ENCODE measurements around the gene HRH3.
A peak's percentile ranks its signal among the peaks of the same experiment; 100 is the strongest.

The HRH3 gene

DNA sequence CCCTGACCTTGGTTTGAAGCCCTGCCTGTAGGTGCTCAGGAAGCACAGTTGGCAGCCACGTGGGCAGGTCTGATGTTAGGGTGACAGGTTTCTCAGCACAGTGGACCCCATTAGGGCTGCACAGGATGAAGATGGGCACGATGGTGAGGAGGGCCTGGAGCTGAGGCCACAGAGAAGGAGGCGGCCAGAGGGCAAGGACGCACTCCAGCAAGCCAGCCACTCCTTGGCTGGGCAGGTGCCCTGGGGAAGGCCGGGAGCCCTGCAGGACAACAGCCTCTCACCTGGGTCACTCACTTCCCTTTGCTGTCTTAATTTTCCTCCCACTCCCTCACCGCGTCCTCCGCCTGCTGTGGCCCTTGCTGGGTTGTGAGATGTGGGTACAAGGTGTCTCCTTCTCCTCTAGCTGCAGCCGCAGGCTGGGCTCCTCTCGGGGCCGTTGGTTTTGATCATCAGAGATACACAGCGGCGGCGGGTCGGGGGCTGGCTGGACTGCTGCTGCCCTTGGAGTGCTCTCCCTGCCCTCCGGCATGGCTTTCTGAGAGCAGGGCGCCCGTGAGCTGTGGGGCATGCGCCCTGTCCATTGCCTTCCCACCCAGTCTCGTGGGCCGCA, 23.9 kb upstream of the HRH3 start:
- DNase-seq, result no peak

DNA sequence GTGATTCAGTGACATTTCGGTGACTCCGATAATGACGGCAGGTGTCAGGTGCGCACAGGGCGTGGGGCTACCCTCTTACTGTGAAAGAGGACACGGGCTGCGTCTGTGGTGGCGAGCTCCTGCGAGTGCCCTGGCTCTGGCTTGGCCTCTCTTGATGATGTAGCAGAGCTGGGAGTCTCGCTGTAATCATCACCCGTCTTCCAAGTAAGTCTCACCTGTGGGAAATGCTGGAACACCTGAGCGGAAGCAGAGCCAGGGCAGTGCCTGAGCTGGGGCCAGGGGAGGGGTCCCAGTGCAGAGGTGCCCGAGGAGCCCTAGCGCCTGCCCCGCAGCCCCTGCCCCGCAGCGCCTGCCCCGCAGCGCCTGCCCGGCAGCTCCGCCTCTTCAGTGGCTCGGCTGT, 23.0 kb upstream of the HRH3 start:
- DNase-seq, result no peak

- DNase-seq, result no peak
These were observed 22.1 kb upstream of the HRH3 start for GRCh38 chr20:62242176-62242575.

GRCh38 chr20:62241506-62241905, 21.4 kb upstream of the HRH3 start:
- no peak for DNase-seq

DNA sequence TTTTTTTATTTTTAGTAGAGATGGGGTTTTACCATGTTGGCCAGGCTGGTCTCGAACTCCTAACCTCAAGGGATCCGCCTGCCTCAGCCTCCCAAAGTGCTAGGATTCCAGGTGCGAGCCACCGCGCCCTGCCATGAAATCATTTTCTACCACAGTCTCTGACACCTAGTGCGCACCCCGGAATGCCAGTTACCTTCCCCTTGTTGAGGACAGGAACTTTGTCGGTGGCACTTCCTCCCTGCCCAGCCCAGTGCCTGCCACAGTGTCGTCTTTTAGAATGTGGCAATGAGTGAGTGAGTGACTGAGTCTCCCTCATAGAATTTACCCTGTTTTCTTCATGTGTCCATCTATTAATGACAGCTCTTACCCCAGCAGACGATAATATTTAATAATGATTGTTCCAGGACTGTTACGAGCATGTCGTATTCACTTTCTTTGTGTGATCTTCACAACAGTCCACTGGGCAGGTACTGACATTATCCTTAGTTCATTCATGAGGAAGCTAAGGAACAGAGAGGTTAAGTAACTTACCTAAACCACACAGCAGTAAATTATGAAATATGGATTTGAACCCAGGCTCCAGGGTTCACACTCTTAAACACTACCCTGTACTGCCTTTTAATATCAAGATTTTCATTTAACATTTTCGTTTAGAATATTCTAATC, 20.1 kb upstream of the HRH3 start:
- no peak for DNase-seq

GRCh38 chr20:62239278-62239879, 19.3 kb upstream of the HRH3 start:
- no peak for DNase-seq

DNA sequence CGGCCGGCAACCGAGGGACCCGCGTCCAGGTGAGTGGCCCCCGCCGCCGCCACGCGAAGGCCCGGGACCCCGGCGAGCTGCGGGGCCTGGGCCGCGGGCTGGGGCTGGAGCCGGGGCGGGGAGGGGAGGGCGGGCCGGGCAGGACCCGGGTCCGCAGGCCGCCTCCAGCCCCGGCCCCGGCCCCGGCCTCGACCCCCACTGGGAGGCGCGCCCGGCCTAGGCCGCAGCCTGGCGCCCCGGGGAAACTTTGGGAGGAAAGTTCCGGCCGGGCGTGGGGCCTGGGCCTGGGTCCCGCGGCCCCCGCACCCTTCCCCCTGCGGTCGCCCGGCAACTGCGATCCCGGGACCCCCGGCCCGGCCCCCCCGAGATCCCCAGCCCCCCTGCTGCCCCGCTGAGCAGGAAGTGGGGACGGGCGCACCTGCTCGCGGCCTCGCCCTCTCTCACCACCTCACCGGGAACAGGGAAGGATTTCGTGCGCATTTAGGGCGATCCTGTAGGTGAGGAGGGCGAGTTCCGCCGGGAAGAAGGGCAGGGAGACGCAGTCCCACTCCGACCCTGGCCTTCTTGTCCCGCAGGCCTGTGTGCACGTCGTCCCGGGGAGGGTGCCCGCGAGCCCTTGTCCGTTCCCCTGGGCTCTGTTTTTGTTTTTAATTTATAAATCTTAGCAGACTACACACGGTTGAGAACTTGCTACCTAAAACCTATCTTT, 18.6 kb upstream of the HRH3 start:
- no peak for DNase-seq

GRCh38 chr20:62237801-62238568, 17.9 kb upstream of the HRH3 start, which contains the start of gene OSBPL2:
Gene OSBPL2, plus strand, starts transcription at chr20:62238521. Its CDS starts 17,664 bp downstream, at chr20:62256185.
- DNase-seq, result peak; percentile 78

DNA sequence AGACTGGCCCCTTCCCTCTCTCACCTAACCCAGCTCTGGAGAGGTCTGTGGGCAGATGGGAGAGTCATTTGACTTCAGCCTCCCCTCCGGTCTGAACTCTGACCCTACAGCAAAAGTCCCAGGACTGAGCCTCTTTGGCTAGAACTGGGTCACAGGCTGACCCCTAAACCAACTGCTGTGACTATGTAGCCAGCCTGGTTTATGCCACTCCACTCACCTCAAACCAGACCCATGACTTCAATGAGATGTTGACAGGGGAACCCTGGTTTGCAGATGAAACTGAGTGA, 17.4 kb upstream of the HRH3 start:
- DNase-seq, result no peak

GRCh38 chr20:62236766-62237513, 16.9 kb upstream of the HRH3 start:
- DNase-seq, result no peak

DNA sequence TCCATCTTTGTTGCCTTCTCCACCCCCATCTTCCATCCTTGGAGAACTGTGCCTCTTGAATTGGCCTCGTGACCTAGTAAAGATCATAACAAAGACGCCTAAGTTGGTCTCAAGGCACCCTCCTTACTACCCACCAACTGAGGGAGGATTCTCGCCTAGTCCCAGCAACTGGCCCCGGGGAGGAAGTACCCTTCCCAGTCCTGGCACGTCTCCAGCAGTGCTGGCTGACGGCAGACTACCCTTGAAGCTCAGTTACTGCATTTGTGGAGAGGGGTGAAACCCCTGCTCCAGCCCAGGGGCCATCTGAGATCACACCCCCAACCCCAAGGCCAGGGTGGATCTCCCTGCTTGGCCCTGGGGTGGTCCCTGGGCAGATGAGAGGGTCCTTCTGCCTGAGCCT, 16.1 kb upstream of the HRH3 start:
- no peak for DNase-seq

GRCh38 chr20:62235777-62236157, 15.7 kb upstream of the HRH3 start:
- DNase-seq, result no peak

- no peak for DNase-seq
These were observed 15.1 kb upstream of the HRH3 start for GRCh38 chr20:62235001-62235776.

- DNase-seq, result no peak
These were observed 14.3 kb upstream of the HRH3 start for GRCh38 chr20:62234339-62234738.

DNA sequence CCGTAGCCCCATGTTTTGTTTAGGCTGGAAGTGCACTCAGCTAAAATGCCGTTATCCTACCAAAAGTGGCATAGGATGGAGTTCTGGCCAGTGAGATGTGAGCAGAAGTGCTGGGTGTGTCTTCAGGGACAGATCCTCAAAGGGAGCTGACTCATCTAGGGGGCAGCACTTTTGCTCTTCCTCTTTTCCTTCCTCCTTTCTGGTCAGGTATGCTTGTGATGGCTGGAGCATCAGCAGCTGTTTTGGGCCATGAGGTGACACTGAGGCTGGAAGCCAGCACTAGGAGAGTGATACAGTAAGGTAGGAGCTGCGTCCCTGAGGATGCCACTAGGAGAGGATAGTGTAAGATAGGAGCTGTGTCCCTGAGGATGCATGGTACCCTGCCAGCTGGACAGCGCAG, 13.6 kb upstream of the HRH3 start:
- no peak for DNase-seq

- DNase-seq, result no peak
These were observed 12.9 kb upstream of the HRH3 start for GRCh38 chr20:62232770-62233645.

- no peak for DNase-seq
These were observed 12.1 kb upstream of the HRH3 start for GRCh38 chr20:62232194-62232593.

- DNase-seq, result no peak
These were observed 11.2 kb upstream of the HRH3 start for GRCh38 chr20:62231292-62231691.

DNA sequence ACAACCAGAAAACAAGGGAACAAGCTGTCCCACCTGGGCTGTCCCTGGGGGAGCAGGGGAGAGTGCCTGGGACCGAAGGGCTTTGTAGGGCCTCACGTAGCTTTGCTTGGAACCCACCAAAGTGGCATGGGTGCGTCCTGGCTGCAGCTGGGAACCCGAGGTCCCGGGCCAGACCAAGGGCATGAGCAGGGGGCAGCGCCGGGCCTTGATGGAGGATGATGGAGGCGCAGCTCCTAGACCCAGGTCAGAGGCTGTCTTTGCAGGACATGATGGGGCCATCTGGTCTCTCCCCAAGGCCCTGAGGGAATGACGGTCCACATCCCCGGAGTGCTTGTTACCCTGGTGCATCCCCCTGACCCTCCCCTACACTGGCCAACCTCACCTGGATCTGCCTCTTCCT, 10.6 kb upstream of the HRH3 start:
- no peak for DNase-seq

DNA sequence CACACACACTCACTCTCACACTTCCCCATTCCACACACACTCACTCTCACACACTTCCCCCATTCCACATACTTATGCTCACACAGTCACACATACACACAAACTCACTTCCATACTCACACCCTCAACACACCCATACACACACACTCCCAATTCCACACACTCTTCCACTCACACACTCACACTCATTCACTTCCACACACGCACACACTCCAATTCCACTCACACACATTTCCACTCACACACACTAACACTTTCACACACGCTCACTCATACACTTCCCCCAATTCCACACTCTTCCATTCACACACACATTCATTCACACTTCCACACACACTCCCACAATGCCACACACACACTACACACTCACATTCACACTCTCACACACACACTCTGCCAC, 10.2 kb upstream of the HRH3 start:
- no peak for DNase-seq

DNA sequence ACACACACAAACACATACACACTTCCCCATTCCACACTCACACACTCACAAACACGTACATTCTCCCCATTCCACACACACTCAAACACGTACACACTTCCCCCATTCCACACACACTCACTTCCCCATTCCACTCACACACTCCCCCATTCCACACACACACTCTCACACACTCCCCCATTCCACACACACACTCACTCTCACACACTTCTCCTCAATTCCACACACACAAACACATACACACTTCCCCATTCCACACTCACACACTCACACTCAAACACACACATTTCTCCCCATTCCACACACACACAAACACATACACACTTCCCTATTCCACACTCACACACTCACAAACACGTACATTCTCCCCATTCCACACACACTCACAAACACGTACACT, 9.6 kb upstream of the HRH3 start:
- DNase-seq, result no peak
